ENCODE data around the gene MYZAP.

MYZAP gene

DNA sequence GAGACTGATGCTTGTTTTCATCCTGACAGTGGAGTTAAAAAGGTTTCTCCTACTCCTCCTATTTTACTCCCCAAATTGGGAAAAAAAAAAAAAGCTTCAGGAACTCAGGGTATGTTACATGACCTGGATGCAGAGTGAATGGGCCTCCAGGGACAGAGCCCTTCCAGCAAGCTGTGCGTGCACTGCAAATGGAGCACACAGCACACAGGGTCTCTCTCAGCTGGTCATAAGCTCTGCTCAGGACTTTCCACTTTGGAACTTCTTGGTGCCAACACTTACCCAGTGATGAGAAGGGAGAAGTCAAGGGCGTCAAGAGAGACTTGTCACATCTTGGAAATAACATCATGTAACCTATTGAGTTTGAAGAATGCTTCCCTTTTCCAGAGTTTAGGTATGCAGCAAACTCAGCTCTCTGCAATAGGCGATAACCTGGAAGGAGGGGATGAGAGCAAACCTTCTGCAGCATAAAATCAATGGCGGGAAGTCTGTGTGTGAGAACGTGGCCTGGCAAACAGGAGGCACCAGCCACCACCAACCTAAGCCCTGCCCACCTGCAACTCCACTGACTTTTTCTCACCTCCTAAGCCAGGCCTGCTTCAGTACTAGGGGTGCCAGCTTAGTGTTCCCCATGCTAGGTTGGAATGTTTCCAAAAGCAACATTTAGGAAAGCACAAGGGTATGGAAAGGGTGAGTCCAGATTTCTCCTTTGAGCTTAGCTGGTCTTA lies 39.8 kb downstream of the MYZAP start:
- DNase-seq, result no peak

DNA sequence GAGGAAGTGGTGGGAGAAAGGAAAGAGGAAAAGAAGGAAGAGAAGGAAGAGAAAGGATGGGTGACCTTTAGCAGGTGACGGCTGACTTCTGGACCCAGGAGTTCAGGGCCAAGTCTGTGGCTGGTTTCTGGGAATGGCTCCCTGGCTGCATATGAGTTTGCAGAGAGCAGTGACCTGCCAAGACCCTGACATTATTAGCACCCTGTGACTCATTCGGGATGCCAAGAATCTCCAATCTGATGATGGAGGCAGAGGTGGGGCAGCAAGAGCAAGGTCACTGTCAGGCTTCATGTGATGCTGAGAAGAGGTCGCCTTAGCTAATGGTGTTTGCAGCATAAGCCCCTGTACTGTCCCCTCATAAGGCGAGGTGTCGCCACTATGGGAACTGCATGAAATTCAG lies 42.6 kb downstream of the MYZAP start:
- DNase-seq, result no peak

DNA sequence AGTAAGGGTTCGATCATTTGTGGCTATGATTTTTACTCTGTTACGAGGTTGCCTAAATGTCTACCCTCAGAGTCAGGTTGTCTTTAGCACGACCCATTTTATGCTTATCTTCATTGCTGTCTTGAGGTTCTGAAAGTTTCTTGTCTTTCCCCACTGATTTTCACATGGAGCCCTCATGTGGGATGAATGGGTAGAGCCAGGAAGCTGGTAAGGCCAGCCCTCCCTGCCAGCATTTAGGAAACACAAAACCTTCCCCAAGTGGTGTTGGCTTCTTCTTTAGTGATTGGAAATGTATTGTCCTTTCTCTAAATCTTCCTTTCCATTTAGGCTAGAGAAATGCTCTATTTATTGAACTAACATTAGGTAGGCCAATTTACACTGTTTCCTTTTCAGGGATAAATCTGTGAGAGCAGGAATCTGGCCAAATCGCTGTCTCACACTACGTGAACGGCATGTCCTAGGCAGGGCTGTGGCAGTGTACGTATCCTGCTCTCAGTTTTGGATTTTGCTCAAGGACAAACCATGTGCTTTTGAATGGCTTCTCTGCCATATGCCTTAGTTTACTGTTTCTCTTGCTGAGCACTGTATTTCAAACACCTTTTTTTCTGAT lies 43.7 kb downstream of the MYZAP start:
- no peak for DNase-seq

DNA sequence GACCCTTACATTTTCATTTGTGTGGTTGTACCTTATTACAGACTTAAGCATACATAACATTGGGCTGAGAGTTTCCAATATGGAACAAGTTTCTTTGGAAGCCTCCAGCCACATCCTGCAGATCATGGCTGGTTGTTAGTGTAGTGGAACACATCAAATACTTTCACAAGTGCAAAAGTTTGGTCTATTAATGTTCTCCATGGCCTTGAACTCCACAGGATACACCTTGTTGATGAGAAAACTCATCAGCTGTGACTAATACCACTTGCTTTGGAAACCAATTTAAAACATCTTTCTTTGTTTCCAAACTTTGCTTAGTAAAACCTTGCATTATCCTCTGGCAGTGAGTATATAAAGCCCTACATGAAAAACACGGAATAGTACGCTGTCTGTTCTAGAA lies 46.1 kb downstream of the MYZAP start:
- no peak for DNase-seq

DNA sequence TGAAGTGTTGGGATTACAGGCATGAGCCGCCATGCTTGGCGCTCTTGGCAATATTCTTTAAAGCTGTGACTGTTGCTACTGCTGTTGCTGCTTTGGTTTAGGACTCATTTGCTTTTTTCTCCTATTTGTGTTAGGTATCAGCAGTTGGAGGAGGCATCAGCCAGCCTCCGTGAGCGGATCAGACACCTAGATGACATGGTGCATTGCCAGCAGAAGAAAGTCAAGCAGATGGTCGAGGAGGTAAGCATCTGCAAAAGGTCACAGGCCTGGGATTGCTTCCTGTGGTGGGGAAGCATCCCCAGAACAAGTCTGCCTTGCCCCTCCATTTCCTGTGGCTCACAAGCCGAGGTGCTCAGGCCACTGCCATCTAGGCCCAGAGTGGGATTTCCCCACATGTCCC lies 47.6 kb downstream of the MYZAP start:
- DNase-seq, result no peak

DNA sequence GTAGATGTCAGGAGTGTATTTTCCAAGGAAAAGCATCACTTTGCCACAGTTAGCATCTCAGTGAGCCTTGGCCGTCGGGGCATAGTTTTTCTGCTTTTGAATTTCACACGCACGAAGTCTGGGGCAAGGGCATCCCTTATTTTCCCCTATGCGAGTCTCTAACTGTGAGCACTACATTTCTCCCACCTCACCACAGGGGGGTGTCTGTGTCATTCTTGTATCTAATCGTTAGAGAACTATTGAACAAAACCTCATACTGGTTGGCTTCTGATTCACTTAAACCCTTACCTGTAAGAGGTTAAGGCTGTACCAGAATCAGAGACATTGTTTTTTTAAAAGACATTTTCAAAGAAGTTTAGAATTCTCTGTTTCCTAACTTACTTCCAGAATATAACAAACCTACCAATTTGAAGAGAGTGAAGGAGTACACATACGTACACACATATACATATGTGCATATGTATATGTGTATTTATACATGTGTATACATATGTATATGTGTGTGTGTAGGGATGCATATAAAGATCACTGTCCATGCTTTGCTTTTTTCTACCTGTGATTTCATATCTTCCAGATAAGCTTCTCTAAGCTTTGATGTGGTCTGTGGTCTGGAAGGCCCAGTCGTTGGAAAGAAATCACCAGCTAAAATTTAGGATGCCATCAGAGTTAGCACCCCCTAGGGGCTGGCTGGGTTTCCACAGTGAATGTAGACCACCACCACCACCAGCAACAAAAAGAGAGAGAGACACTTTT lies 49.4 kb downstream of the MYZAP start:
- no peak for DNase-seq

DNA sequence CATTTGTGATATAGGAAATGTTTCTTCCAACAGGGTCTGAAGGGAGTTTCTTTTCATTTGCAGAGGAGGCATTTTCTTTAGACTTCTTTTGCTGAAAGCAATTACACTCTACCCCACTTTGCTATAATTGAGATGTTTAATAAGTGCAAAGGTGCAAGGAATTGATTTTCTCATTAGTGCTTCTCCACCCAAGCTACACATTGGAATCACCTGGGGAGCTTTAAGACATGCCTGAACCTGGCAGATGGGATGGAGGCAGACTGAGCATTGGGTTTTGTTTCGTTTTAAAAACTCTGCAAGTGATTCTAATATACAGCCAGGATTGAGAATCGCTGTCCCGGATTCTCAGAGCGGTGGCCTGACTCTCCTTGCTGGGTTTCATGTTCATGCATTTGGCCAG lies 52.1 kb downstream of the MYZAP start:
- no peak for DNase-seq

DNA sequence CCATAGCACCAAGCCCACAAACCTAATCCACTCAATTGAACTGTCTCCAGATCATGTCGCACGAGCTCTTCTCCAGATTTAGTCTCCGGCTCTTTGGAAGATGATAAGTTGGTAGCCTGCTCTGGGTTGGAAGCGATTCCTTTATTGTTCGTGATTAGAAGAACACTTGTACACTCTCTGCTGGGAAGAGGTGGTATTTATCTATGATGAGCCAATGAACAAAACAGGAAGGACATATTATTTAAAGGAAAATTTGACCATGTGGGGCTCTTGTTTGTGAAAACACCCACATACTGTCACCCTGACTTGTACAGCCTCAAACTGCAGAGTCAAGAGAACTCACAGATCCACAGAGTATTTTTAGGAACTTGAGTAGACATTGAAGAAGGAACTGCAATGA lies 54.4 kb downstream of the MYZAP start:
- DNase-seq, result no peak

DNA sequence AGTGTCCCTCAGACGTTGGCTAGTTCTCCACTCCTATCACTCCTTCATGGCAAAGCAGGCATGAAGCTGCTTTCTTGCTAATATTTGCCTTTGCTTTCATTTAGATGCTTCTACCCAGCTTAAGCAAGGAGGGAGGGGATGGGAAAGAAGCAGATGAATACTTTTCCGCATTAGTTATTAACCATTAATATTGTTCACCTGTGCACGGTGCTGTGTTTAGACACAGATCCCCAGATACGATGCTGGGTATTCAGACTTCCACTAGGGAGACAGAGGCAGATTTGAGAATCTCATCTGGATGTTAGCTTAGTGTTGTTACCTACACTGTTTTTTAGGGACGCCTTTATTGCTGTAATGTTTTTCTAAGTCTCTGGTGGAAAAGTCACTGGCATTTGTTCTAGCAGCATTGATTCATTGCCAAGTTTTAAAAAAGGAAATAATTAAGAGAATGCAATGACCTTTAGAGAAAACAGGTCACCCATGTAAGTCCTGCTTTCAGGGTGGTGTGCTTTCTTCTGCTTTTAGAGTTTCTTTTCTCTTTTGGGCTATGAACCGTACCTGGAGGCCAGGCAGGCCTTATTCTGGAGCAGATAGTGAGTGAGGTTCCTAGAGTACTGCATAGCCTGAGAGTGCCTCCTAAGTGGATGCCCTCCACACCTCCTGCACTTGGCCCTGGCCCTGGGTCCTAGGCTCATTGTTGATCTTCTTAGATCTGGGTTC lies 55.5 kb downstream of the MYZAP start:
- no peak for DNase-seq

DNA sequence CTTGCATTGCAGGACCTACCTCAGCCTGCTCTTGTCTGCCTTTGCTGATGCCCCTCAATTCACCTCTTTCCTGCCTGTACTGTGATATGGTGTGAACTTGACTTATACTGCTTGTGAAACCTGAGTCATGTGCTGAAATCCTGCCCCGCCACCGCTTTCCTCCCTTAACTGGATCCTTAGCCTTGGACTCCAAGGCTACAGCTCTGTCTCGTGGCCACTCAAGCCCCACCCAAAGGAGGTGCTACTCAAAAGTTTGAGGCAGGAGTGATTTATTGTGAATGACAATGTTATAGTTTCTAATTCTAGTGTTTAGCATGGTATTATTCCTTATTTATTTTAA lies 56.1 kb downstream of the MYZAP start:
- no peak for DNase-seq

DNA sequence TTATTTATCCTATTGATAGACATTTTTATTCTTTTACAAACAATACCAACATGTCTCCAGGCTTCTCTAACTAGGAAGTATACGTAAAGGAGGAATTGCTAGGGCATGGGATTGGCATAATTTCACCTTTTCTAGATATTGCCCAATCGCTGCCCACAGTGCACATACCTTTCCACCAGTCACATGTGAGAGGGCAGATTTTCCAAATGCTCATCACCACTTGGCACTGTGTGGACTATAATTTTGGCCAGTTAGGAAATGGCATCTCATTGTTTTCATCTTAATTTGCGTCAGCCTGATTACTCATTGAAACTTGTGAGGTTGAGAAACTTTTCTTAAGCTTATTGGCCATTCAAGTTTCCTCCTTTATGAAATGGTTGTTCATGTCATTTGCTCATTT lies 57.4 kb downstream of the MYZAP start:
- no peak for DNase-seq

DNA sequence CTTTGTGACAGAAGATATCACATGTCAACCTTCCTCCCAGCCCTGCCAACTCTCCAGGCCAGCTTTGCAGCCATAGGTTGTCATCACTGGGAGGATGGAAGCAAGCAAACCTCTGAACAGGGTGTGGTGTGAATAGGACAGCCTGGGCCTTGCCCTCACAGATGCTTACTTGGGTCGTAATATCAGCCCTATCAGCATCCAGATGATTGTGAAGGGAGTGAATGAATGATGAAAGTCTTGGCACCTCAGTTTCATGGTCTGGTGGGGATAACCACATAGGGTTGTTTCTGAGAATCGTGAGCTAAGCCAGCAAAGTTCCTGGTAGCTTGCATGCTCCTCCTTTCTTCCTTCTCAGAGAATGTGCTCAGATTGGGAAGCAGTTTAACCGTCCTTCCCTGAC lies 59.7 kb downstream of the MYZAP start:
- no peak for DNase-seq

DNA sequence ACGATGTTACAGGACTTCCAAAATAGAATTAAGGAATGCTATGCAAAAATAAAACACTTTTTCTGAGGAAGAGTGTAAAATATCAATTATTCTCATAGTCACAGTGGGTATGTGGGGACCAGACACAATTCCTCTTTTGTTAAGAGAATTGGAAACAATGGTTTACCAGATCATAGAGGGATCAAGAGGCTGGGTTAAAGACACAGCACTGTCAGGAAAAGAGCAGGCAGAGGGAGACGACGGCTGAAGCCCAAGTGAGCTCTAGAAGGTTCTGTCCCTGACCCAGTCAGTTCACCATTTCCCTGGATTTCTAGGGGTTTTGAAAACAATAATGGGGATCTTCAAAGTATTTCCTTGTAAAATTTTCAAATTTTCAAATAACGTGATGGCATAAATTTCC lies 60.8 kb downstream of the MYZAP start:
- DNase-seq, result no peak

DNA sequence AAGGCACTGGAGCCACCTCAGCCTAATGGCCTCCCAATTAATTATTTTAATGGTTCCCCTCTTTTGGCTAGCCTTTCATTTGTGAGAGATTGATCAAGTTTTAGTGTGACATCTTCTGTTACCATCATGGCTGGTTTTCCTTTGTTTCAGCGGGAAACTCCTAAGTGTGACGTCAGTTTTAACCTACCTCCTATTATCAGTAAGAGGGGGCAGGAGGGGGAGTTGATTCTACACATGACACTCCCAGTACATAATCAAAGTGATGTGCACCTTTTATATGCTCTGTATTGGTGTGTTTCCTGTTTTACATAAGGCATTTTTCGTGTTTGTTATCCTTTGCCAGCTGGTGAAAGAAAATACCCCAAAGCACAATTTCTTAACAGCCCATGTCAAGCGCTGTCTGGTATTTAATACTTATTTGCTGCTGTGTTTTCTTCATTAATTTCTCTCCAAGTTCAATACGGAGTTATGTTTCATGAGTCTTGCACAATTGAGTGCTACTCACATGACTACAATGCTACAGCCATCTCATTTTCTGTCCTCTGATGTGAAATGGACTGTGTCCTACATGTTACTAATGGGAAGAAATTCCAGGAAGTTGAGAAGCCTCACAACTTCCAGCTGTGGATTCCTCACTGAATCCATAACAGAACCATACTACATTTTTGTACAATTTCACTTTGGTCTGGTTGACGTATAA lies 62.6 kb downstream of the MYZAP start:
- peak; percentile 16 for DNase-seq

DNA sequence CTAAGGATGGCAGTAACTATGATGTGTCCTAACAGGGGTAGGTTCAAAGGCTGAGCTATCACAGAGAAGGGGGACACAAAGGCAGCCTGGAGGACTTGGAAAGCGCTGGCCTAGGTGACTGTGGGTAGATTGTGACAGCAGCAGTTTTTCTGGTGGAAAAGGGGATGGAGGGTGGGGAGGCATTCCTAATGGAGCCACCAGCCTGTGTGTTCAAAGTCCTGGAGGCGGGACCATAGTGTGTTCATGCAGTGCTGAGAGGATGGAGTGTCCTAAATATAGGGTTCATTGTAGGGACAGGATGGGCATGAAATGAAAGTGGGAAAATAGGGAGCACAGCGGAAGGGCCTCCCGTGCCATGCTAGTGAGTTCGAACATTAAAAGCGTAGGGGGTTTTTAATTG lies 63.3 kb downstream of the MYZAP start:
- DNase-seq, result no peak

DNA sequence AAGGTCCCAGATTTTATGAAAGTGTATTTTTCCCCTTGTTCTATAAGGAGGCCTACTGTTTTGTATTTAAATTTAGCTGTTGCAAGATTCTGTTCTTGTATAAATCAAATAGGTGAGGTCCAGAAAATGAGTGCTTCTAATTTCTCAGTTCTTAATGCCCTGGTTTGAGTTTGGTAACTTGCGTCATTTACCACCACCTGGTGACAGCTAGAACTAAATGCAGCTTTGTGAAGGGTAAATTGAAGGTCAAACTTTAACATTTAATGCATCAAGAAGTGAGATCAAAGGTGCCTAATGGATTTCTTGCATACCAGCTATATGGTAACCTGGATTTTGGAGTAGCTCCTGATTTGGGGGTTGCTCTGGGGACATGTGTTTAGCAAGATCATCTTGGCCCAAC lies 64.1 kb downstream of the MYZAP start:
- no peak for DNase-seq

DNA sequence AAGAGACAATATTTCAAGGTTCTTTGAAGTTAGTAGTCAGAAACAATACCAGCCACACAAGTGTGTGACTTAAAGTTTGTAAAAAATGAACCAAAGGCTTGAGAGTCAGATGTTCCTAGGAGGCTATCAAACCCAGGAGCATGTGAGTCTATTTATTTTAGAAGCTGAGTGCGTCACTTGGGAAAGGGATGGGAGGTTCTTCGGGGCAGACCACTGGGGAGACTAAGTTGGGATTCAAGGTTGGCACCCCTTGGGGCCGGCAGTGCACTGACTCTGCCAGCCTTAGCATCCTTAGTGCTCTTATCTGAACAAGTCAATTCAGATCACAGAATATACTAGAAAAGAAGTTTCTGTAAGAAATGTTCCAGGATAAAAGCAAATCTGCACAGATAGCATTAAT lies 64.7 kb downstream of the MYZAP start:
- no peak for DNase-seq

DNA sequence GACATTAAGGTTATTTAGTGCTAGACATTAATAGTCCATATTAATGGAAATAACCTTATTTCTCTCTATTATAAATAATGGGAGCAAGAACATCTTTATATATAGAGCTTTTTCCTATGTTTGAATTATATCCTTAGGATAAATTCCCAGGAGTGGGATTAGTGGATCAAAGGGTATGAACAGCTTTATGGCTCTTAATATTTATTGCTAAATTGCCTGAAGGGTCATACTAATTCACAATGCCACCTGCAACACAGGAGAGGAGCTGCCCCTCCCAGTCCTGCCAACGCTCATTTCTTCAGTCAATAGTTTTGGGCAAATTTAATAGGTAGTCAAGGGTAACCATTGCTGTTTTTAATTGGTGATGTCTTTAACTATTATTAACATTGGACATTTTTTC lies 65.9 kb downstream of the MYZAP start:
- no peak for DNase-seq

DNA sequence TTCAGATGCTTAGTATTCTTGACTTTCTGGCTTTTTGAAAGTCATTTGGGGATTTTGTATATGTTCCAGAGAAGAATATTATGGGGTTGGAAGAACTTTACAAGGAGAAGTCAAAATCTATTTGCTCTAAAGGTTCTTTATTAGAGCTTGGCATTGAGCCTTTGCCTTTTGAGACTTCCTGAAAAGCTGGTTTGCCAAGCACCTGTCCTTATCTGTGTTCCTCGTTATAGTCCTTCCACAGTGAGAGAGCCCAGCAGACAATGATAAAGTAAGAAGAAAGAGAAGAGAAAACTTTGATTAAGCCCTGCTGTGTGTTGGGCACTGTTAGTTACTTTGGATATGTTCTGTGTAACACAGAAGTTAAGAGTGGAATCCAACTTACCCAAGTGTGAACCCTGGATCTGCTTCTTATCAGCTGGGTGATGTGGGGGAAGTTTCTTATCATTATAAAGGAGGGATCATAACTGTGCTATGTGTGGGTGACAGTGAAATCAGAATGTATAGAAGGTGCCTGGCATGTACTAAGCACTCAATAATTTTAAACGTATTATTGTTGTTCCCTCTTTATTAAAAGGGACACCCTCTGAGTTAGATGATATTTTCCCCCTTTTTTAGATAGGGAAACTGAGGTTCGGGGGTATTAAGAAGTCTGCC lies 70.5 kb downstream of the MYZAP start:
- no peak for DNase-seq

DNA sequence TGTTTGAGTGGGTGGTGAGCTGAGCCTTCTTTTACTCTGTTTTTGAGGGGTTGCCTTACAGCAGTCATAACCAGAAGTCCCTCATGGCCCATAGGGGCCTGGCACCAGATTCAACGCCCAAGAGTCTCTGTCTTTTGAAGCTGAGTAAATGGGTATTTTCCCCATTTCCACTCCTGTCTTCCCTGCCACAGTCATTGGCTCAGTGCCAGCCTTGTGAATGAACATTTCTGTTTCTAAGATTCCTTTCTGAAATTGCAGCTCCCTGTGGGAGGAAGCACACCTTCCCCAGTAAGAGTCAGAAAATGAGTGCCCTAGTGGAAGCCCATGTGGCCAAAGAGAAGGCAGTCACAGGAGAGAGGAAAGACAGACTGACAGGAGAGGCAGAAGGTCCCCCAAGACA lies 71.1 kb downstream of the MYZAP start:
- DNase-seq, result no peak

DNA sequence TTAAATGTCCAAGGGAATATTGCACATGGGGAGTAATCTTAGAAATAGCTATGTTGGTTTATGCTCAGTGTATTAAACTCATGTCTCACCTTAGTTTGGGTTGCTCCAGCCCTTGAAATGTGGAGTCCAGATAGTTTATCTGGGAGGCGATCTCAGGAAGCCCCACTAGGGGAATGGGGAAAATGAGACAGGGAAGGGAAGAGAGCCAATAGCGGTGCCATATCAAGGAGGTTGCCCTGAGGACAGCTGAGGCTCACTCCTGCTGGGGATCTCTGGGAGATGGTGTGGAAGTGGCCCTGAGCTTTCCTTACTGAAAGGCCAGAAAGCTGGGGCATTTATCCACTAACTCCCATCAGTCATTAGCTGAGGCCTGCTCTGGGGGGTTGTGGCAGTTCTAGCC lies 71.6 kb downstream of the MYZAP start:
- DNase-seq, result no peak

DNA sequence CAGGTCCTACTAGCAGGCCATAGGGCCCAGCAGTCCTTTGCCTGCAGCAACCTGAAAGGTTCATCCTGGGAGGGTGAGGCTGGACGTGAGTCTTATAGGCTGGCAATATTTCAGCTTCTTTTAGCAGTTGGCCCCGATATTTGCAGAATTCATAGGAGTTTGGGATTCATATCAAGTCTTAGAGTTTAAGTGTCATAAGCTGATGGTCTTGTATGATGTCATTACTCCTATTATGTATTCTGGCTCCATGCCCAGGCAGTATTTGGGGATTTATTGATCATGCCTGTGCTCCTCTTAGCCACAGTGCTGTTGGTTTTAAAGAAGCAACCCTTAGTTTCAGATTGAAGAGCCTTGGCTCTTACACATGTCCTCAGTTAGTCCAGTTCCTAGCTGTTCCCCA lies 73.5 kb downstream of the MYZAP start:
- no peak for DNase-seq

DNA sequence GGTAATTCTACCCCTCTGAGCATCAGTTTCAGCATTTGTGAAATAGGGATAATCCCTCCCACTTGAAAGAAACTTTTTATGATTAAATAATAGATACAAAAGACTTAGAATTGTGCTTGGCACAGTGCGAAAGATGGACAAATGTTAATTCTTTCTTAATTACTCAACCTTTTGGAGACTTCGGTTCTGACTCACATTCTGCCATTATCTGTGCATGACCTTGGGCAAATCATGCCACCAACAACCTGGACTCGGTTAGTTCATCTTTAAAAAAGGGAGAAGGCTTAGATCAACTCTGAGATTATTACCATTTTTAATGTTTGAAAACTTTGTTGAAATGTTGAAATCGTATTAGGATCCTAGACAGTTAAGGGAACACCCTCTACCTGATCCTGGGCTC lies 74.2 kb downstream of the MYZAP start:
- no peak for DNase-seq

All from DMS79 (cell line).